H9 (cell line): ENCODE measurements around the gene ZMYND12. TPM values are rescaled to one million over a fixed set of nuclear protein-coding genes. Genes with fewer than 3 reads are reported as not detected.

Source experiments
- DNase-seq: peaks from one replicate; pipeline ENCODE4 v3.0.0-alpha.2; 2017
- H2AFZ ChIP-seq: one replicate; pipeline ENCODE4 v1.6.1; 2013; ENCODE audit warnings: mild to moderate bottlenecking, low read length, control low read depth, moderate library complexity
- H2AK5ac ChIP-seq: 2 replicates; pipeline ENCODE4 v1.6.1; 2013; ENCODE audit warnings: low read length, control low read depth, mixed read lengths; ENCODE audit not compliant: insufficient read length
- H2BK120ac ChIP-seq: one replicate; pipeline ENCODE4 v1.6.1; 2013; ENCODE audit warnings: low read depth, mild to moderate bottlenecking, low read length, control low read depth, inconsistent platforms; ENCODE audit not compliant: poor library complexity, severe bottlenecking
- H2BK12ac ChIP-seq: 2 replicates; pipeline ENCODE4 v1.6.1; 2013; ENCODE audit warnings: low read length, control low read depth, mixed read lengths, low read depth; ENCODE audit not compliant: insufficient read length
- H2BK15ac ChIP-seq: 2 replicates; pipeline ENCODE4 v1.6.1; 2013; ENCODE audit warnings: low read depth, low read length, control low read depth
- H2BK20ac ChIP-seq: one replicate; pipeline ENCODE4 v1.6.1; 2013; ENCODE audit warnings: low read depth, mild to moderate bottlenecking, low read length, control low read depth, inconsistent platforms; ENCODE audit not compliant: poor library complexity, severe bottlenecking
- H2BK5ac ChIP-seq: 2 replicates; pipeline ENCODE4 v1.6.1; 2013; ENCODE audit warnings: low read length, control low read depth, mixed read lengths; ENCODE audit not compliant: insufficient read length
- H3K14ac ChIP-seq: 2 replicates; pipeline ENCODE4 v1.6.1; 2013; ENCODE audit warnings: low read length, control low read depth; ENCODE audit not compliant: insufficient read depth
- H3K18ac ChIP-seq: 2 replicates; pipeline ENCODE4 v1.6.1; 2013; ENCODE audit warnings: low read depth, mild to moderate bottlenecking, mixed read lengths, low read length, control low read depth; ENCODE audit not compliant: insufficient read length
- H3K23ac ChIP-seq: 2 replicates; pipeline ENCODE4 v1.6.1; 2013; ENCODE audit warnings: low read length, control low read depth, mixed read lengths, low read depth; ENCODE audit not compliant: insufficient read length
- H3K23me2 ChIP-seq: 2 replicates; pipeline ENCODE4 v1.6.1; 2013; ENCODE audit warnings: low read depth, mild to moderate bottlenecking, mixed read lengths, low read length, control low read depth; ENCODE audit not compliant: insufficient read length, poor library complexity, severe bottlenecking
- H3K27ac ChIP-seq: 2 replicates; pipeline ENCODE4 v1.5.1; 2013; ENCODE audit warnings: low read length, control low read depth, mixed read lengths, low read depth; ENCODE audit not compliant: insufficient read length
- H3K27me3 ChIP-seq: 2 replicates; pipeline ENCODE4 v1.6.1; 2013; ENCODE audit warnings: low read length, control low read depth, inconsistent platforms; ENCODE audit not compliant: insufficient read depth
- H3K4ac ChIP-seq: 2 replicates; pipeline ENCODE4 v1.6.1; 2013; ENCODE audit warnings: low read depth, mild to moderate bottlenecking, control low read depth, inconsistent platforms, low read length, moderate library complexity
- H3K4me1 ChIP-seq: 2 replicates; pipeline ENCODE4 v1.6.1; 2013; ENCODE audit warnings: low read length, control low read depth, inconsistent platforms; ENCODE audit not compliant: insufficient read depth
- H3K4me2 ChIP-seq: 2 replicates; pipeline ENCODE4 v1.6.1; 2013; ENCODE audit warnings: low read length, control low read depth, mixed read lengths; ENCODE audit not compliant: insufficient read length, insufficient read depth
- H3K56ac ChIP-seq: 2 replicates; pipeline ENCODE4 v1.6.1; 2013; ENCODE audit warnings: low read depth, mild to moderate bottlenecking, mixed read lengths, low read length, control low read depth; ENCODE audit not compliant: insufficient read length
- H3K79me1 ChIP-seq: 2 replicates; pipeline ENCODE4 v1.6.1; 2013; ENCODE audit warnings: low read depth, mild to moderate bottlenecking, moderate library complexity, low read length, control low read depth, inconsistent platforms; ENCODE audit not compliant: insufficient read depth, poor library complexity, severe bottlenecking
- H3K79me2 ChIP-seq: 2 replicates; pipeline ENCODE4 v1.6.1; 2013; ENCODE audit warnings: low read length, control low read depth, inconsistent platforms; ENCODE audit not compliant: insufficient read depth
- H3K9ac ChIP-seq: 2 replicates; pipeline ENCODE4 v1.6.1; 2013; ENCODE audit warnings: low read length, control low read depth, mixed read lengths; ENCODE audit not compliant: insufficient read length; ENCODE audit errors: extremely low read depth
- H3K9me3 ChIP-seq: one replicate; pipeline ENCODE4 v1.6.1; 2013; ENCODE audit warnings: low read depth, low read length, inconsistent platforms; ENCODE audit not compliant: control insufficient read depth
- H3T11ph ChIP-seq: one replicate; pipeline ENCODE4 v1.6.1; 2013; ENCODE audit warnings: mild to moderate bottlenecking, low read length, control low read depth, inconsistent platforms
- H4K20me1 ChIP-seq: one replicate; pipeline ENCODE4 v1.6.1; 2013; ENCODE audit not compliant: control insufficient read depth, insufficient read length, insufficient read depth
- H4K5ac ChIP-seq: 2 replicates; pipeline ENCODE4 v1.6.1; 2013; ENCODE audit warnings: low read depth, mild to moderate bottlenecking, mixed read lengths, low read length, control low read depth; ENCODE audit not compliant: insufficient read length
- H4K8ac ChIP-seq: replicated peaks from 2 replicates; pipeline ENCODE4 v1.6.1; 2013; ENCODE audit warnings: low read length, control low read depth, mixed read lengths, low read depth; ENCODE audit not compliant: insufficient read length
- H4K91ac ChIP-seq: 2 replicates; pipeline ENCODE4 v1.6.1; 2013; ENCODE audit warnings: low read depth, mild to moderate bottlenecking, moderate library complexity, mixed read lengths, low read length, control low read depth; ENCODE audit not compliant: insufficient read length
- H3K27ac Mint-ChIP-seq, 3 experiments: 2 replicates in 2 of 3; 3 replicates in 1 of 3; pipeline ENCODE4 v1.8.0; 2020 to 2021; ENCODE audit warnings: mixed read lengths in 3 of 3, mild to moderate bottlenecking in 1 of 3, moderate library complexity in 1 of 3
- H3K27me3 Mint-ChIP-seq: 2 replicates; pipeline ENCODE4 v1.8.0; 2021; ENCODE audit warnings: low read depth, mild to moderate bottlenecking, moderate library complexity, mixed read lengths
- H3K36me3 Mint-ChIP-seq, 3 experiments: 2 replicates in 2 of 3; 3 replicates in 1 of 3; pipeline ENCODE4 v1.8.0; 2020 to 2021; ENCODE audit warnings: low read depth in 3 of 3, mixed read lengths in 3 of 3; ENCODE audit not compliant: insufficient read depth in 1 of 3
- H3K4me1 Mint-ChIP-seq, 2 experiments: 2 replicates each; pipeline ENCODE4 v1.8.0; 2020; ENCODE audit warnings: mixed read lengths in 2 of 2
- H3K4me3 Mint-ChIP-seq, 2 experiments: 2 replicates in 1 of 2; 3 replicates in 1 of 2; pipeline ENCODE4 v1.8.0; 2020 to 2021; ENCODE audit warnings: mild to moderate bottlenecking in 2 of 2, mixed read lengths in 2 of 2, moderate library complexity in 1 of 2
- H3K9me3 Mint-ChIP-seq, 2 experiments: 2 replicates in 1 of 2; 3 replicates in 1 of 2; pipeline ENCODE4 v1.8.0; 2020; ENCODE audit warnings: mild to moderate bottlenecking in 2 of 2, mixed read lengths in 2 of 2, moderate library complexity in 1 of 2
- CTCF ChIP-seq: fragments of 200-600 bp; sonication (generic); conservative IDR thresholded peaks from 3 replicates; pipeline ENCODE4 v1.8.0; 2021; ENCODE audit warnings: antibody characterized with exemption, mild to moderate bottlenecking
- WGBS: extraction: QIAGEN DNeasy Blood & Tissue Kit; methylation state at CpG from one replicate; pipeline ENCODE4 v1.1.7; 2013; ENCODE audit warnings: missing lambda C conversion rate, low lambda C conversion rate, mixed read lengths; ENCODE audit not compliant: insufficient read length; ENCODE audit errors: extremely low coverage; 5-methylcytosine and 5-hydroxymethylcytosine counted together
- total RNA-seq: library from RNA; stranded (reverse); gene quantifications from 2 replicates; pipeline ENCODE4 v1.2.1, GENCODE V29; 2021

ZMYND12 gene
- total RNA-seq, 1 experiment from 2014 or later: 0.42 TPM

GRCh38 chr1:42430286-42431135, 25.3 kb downstream of the ZMYND12 start:
- Histone ChIP-seq H3K79me2 (no peaks in the 10 kb centered on the region), H3K23me2 (no peaks in the 10 kb centered on the region), H4K20me1 (no peaks in the 10 kb centered on the region), H3K9me3 (no peaks in the 10 kb centered on the region), H3K4me1 (peaks cover 2% of the 10 kb centered on the region; the same call in 1 of the 2 replicates), H2BK12ac (no peak overlapping the region), H2BK120ac (no peak overlapping the region), H3K27me3 (no peaks in the 10 kb centered on the region), H2AK5ac (no peak overlapping the region), H2AFZ (no peak overlapping the region), H3K56ac (no peak overlapping the region), H3K23ac (no peak overlapping the region), H4K91ac (no peak overlapping the region), H3K9ac (no peak overlapping the region), H3K79me1 (no peaks in the 10 kb centered on the region), H3K18ac (no peak overlapping the region), H2BK15ac (no peak overlapping the region), H4K8ac (no peak overlapping the region), H2BK5ac (no peak overlapping the region), H4K5ac (no peak overlapping the region), H2BK20ac (no peak overlapping the region), H3T11ph (no peak overlapping the region), H3K4me2 (no peak overlapping the region), H3K4ac (no peak overlapping the region), H3K27ac (no peak overlapping the region), H3K14ac (no peak overlapping the region)
- WGBS: no CpG with 5 or more reads among the region's 3 CpGs
- H3K4me3 Mint-ChIP-seq: no peak overlapping the region
- H3K27ac Mint-ChIP-seq: no peak overlapping the region; a peak in 2 of 7 replicates
- H3K27me3 Mint-ChIP-seq: no peaks in the 10 kb centered on the region; the same call in 1 of the 2 replicates
- H3K9me3 Mint-ChIP-seq: no peaks in the 10 kb centered on the region; a peak in 1 of 5 replicates
- H3K4me1 Mint-ChIP-seq: peaks cover 13% of the 10 kb centered on the region in 2 experiments
- no peak for DNase-seq
- no peak for TF ChIP-seq CTCF
- no peaks in the 10 kb centered on the region for H3K36me3 Mint-ChIP-seq
